ENCODE data around the gene YDJC. TPM values are rescaled to one million over a fixed set of nuclear protein-coding genes. Genes with fewer than 3 reads are reported as not detected.

The YDJC gene
- total and polyA plus RNA-seq, 4 donors: 11.0 to 41.1 (median 31.3) TPM

DNA sequence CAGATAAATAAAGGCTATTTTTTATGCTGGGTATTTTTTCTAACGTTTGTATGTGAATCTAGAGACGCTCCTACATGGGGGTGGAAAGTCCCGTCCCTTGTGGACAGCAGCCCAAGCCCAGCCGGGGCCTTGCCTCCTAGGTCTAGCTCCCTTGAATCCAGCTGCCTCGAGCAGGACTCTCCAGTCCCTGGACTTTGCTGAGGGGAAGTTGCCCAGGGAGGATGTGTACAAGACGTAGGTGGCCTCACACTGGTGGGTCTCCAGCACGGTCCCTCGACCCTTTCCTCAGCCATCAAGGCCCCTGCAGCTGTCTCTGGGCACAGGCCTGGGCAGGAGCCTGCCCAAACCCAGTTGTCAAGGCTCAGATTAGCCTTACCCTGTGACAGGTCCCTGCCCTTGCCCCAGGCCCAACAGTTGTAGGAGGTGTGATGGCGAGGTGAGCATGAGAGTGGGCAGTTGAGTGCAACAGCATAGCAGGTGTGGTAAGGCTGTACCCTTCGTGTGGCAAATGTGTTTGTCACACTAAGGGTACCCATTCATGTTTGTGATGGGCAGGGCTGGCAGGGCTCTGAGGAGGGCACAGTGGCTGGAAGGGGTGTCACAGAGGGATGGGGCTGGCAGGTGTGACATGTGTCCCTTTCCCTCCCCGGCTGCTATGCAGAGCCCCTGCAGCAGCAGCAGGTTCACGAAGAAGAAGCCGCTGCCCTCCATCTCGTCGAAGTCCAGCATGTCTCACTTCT lies 6.1 kb upstream of the YDJC start:
- H3K27ac ChIP-seq (ENCODE audit: low read depth in 1 of 2, low read length in 1 of 2): no peak overlapping the region
- no peaks in the 10 kb centered on the region for H3K27me3 ChIP-seq (ENCODE audit: control insufficient read depth in 3 of 3, insufficient read depth in 3 of 3, low read length in 2 of 3)
- H3K9ac ChIP-seq (ENCODE audit: insufficient read depth in 1 of 2, low read length in 2 of 2): no peak overlapping the region
- no peak overlapping the region for H3K4me3 ChIP-seq
- ATAC-seq (ENCODE audit: insufficient read depth, low FRiP score): no peak
- H3K9me3 ChIP-seq (ENCODE audit: control insufficient read depth in 4 of 4, insufficient read depth in 3 of 4, low read length in 3 of 4): no peaks in the 10 kb centered on the region
- no peak for DNase-seq
- no peaks in the 10 kb centered on the region for H3K36me3 ChIP-seq (ENCODE audit: control insufficient read depth in 4 of 4, insufficient read depth in 4 of 4, low read length in 4 of 4)
- WGBS, 2 donors: 86 to 90% methylated on average over 15 of the region's 15 CpGs
- TF ChIP-seq, protein P1, sequence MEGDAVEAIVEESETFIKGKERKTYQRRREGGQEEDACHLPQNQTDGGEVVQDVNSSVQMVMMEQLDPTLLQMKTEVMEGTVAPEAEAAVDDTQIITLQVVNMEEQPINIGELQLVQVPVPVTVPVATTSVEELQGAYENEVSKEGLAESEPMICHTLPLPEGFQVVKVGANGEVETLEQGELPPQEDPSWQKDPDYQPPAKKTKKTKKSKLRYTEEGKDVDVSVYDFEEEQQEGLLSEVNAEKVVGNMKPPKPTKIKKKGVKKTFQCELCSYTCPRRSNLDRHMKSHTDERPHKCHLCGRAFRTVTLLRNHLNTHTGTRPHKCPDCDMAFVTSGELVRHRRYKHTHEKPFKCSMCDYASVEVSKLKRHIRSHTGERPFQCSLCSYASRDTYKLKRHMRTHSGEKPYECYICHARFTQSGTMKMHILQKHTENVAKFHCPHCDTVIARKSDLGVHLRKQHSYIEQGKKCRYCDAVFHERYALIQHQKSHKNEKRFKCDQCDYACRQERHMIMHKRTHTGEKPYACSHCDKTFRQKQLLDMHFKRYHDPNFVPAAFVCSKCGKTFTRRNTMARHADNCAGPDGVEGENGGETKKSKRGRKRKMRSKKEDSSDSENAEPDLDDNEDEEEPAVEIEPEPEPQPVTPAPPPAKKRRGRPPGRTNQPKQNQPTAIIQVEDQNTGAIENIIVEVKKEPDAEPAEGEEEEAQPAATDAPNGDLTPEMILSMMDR (IDR thresholded peaks at IDR 0.05; ENCODE audit: control extremely low read depth, extremely low read depth): no peak
- H3K4me1 ChIP-seq (ENCODE audit: control insufficient read depth in 5 of 5, insufficient read depth in 5 of 5, low read length in 5 of 5): peaks cover 0 to 3% (median 0%) of the 10 kb centered on the region in 5 donors

DNA sequence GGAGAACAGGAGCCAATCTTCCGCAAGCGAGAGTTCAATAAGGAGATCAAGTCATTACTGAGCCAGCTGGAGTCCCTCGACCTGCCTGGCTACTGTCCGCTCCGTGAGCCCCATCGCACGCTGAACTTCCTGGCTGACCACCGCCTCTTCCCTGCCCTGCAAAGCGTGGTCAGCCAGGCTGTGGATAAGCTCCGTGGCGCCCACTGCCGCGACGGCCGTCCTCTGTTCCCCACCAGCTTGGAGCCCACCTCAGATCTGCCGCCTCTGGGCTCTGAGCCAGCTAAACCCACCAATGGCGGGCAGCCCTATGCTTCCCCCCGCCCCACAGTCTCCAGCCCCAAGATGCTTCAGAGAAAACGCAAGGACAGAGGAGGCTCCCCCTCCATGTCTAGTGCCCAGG lies 5.0 kb upstream of the YDJC start:
- Histone ChIP-seq H3K4me1 (ENCODE audit: control insufficient read depth in 5 of 5, insufficient read depth in 5 of 5, low read length in 5 of 5) (no peaks in the 10 kb centered on the region), H3K27me3 (ENCODE audit: control insufficient read depth in 3 of 3, insufficient read depth in 3 of 3, low read length in 2 of 3) (no peaks in the 10 kb centered on the region), H3K36me3 (ENCODE audit: control insufficient read depth in 4 of 4, insufficient read depth in 4 of 4, low read length in 4 of 4) (no peaks in the 10 kb centered on the region), H3K27ac (ENCODE audit: low read depth in 1 of 2, low read length in 1 of 2) (no peak overlapping the region), H3K4me3 (no peak overlapping the region), H3K9ac (ENCODE audit: insufficient read depth in 1 of 2, low read length in 2 of 2) (no peak overlapping the region), H3K9me3 (ENCODE audit: control insufficient read depth in 4 of 4, insufficient read depth in 3 of 4, low read length in 3 of 4) (no peaks in the 10 kb centered on the region)
- TF ChIP-seq, protein P1 (IDR thresholded peaks at IDR 0.05; ENCODE audit: control extremely low read depth, extremely low read depth): no peak
- 86 to 87% methylated on average over 19 of the region's 19 CpGs for WGBS, 2 donors
- no peak for DNase-seq
- ATAC-seq (ENCODE audit: insufficient read depth, low FRiP score): no peak

DNA sequence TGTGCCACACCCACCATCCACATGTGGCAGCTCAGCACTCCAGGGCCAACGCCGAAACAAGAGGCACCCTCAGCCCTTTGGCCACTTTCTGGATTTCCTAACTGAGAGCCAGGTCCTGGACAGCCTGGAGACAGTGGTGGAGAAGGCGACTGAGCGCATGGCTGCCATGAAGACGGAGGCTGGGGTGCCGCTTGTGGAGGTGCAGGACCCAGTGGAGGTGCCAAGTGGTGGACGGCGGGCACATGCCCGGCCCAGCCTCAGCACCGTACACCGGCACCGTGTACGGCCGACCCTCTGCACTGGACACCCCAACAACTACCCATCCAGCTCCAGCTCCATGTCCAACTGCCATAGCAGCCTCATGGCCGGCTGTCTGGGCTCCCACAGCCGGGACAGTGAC lies 4.3 kb upstream of the YDJC start:
- H3K9ac ChIP-seq (ENCODE audit: insufficient read depth in 1 of 2, low read length in 2 of 2): no peak overlapping the region
- no peak overlapping the region for H3K4me3 ChIP-seq
- WGBS, 2 donors: 94 to 99% methylated on average over 10 to 16 of the region's 16 CpGs
- peaks cover 0 to 2% (median under 1%) of the 10 kb centered on the region in 5 donors for H3K4me1 ChIP-seq (ENCODE audit: control insufficient read depth in 5 of 5, insufficient read depth in 5 of 5, low read length in 5 of 5)
- TF ChIP-seq, protein P1 (IDR thresholded peaks at IDR 0.05; ENCODE audit: control extremely low read depth, extremely low read depth): no peak
- H3K9me3 ChIP-seq (ENCODE audit: control insufficient read depth in 4 of 4, insufficient read depth in 3 of 4, low read length in 3 of 4): no peaks in the 10 kb centered on the region
- no peaks in the 10 kb centered on the region for H3K36me3 ChIP-seq (ENCODE audit: control insufficient read depth in 4 of 4, insufficient read depth in 4 of 4, low read length in 4 of 4)
- no peak for ATAC-seq (ENCODE audit: insufficient read depth, low FRiP score)
- no peak for DNase-seq
- H3K27ac ChIP-seq (ENCODE audit: low read depth in 1 of 2, low read length in 1 of 2): no peak overlapping the region
- H3K27me3 ChIP-seq (ENCODE audit: control insufficient read depth in 3 of 3, insufficient read depth in 3 of 3, low read length in 2 of 3): no peaks in the 10 kb centered on the region

All from lung (tissue), 12 donors.